NCI-H2107 (cell line): ENCODE results near the gene DDRGK1.

ENCODE experiments used
- DNase-seq: peaks from one replicate; lab custom pipeline; 2025; lab: John Stamatoyannopoulos, UW

Gene DDRGK1

GRCh38 chr20:3204124-3204794, at the start of gene DDRGK1:
Gene DDRGK1, minus strand, starts transcription at chr20:3204682. Its CDS starts 55 bp downstream, at chr20:3204627.
- peak; percentile 66 for DNase-seq

DNA sequence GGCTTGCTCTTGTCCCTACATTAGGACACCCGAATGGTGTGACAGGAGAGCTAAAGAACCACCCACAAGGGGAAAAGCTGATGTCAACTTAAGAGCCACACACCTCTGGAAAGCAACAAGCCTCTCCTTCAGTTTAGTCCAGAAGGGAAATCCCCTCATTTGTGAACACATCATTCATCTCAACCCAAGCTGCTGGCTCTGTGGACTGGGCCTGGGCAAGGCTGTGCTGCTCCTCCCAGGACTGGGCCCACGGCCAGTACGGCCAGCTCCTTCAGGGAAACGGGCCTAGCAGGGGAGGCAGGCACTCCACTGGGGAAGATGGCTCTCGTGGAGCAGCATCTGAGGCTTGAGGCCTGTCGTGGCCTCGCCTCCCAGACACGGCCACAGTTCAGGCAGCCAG, 47.3 kb upstream of the DDRGK1 start:
- DNase-seq, result no peak

DNA sequence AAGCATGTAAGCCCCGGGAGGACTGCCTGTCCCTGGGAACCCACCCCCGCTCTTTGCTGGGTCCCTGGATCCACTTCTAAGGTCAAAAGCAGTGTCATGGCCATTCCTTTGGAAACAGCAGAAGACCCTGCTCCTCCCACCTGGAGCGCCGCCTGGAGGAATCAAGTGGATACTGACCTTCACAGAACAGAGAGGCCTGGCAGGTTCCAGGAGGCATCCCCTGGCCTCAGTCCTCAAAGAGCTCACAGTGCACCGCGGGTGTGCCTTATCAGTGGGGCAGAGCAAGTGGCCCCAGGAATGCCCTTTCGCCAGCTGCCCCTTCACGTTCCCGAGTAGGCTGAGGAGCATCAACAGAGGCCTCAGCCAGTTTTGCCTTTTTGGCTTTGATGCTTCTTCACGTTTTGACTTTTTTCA, 45.6 kb upstream of the DDRGK1 start:
- no peak for DNase-seq

GRCh38 chr20:3248993-3249347, 44.5 kb upstream of the DDRGK1 start:
- no peak for DNase-seq

GRCh38 chr20:3248167-3248992, 43.9 kb upstream of the DDRGK1 start:
- no peak for DNase-seq

- no peak for DNase-seq
These were observed 43.2 kb upstream of the DDRGK1 start for GRCh38 chr20:3247638-3248037.

DNA sequence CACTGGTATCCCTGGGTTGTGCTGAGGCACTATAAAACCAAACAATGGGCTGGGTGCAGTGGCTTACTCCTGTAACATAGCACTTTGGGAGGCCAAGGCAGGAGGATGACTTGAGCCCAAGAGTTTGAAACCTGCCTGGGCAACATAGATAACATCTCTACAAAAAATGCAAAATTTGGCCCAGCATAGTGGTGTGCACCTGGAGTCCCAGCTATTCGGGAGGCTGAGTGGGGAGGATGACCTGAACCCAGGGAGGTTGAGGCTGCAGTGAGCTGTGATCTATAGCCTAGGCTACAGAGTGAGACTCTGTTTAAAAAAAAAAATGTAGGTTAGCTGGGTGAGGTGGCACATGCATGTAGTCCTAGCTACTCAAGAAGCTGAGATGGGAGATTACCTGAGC, 42.2 kb upstream of the DDRGK1 start:
- no peak for DNase-seq

- DNase-seq, result no peak
These were observed 41.2 kb upstream of the DDRGK1 start for GRCh38 chr20:3245711-3246110.

DNA sequence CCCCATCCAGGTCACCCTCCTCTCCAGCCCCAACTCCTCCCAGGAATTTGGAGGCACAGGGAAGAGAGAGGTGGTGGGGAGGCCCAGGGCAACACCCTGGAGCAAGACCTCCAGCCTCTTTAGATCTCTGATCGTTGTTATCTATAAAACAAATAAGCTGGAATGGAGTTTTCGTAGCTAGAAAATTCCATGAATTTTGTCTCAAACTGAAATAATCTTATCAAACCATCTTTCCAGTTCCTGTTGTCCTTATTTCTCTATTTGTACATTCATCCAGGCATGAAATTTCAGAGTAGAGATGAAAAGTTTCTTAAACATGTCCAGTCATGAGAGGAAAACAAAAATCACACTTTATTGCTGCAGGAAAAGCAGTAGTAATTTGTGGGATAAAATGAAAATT, 40.7 kb upstream of the DDRGK1 start:
- no peak for DNase-seq

- no peak for DNase-seq
These were observed 40.1 kb upstream of the DDRGK1 start for GRCh38 chr20:3244613-3245012.

- DNase-seq, result no peak
These were observed 39.4 kb upstream of the DDRGK1 start for GRCh38 chr20:3243718-3244358.

- no peak for DNase-seq
These were observed 37.8 kb upstream of the DDRGK1 start for GRCh38 chr20:3242172-3242692.

- DNase-seq, result no peak
These were observed 36.4 kb upstream of the DDRGK1 start for GRCh38 chr20:3240776-3241363.

- DNase-seq, result no peak
These were observed 35.6 kb upstream of the DDRGK1 start for GRCh38 chr20:3239867-3240775.

GRCh38 chr20:3239026-3239866, 34.8 kb upstream of the DDRGK1 start, which contains the start of gene SLC4A11:
Gene SLC4A11, minus strand, starts transcription at chr20:3239190. Its CDS starts 53 bp downstream, at chr20:3239137.
- no peak for DNase-seq

GRCh38 chr20:3238616-3239025, 34.1 kb upstream of the DDRGK1 start:
- DNase-seq, result no peak

- DNase-seq, result no peak
These were observed 33.6 kb upstream of the DDRGK1 start for GRCh38 chr20:3237958-3238615.

- DNase-seq, result no peak
These were observed 32.8 kb upstream of the DDRGK1 start for GRCh38 chr20:3237011-3237957.
